Natural killer cell (primary cell): ENCODE measurements around the gene EPHB1. TPM values are rescaled to one million over a fixed set of nuclear protein-coding genes. Genes with fewer than 3 reads are reported as not detected.

ENCODE experiments used
- ATAC-seq, 3 donors: fragments of 150-1000 bp in 2 of 3; fragments of 200-7000 bp in 1 of 3; cut with Tn5 transposase; 1 replicate in 1 of 3; 2 replicates in 2 of 3; pipeline ENCODE4 v1.10.0; 2021; ENCODE audit warnings: mild to moderate bottlenecking in 2 of 3, moderate library complexity in 2 of 3
- DNase-seq, 2 donors: peaks; one replicate each; pipeline versions ENCODE4 v3.0.0 to v3.0.0-alpha.2; 2013 to 2021; ENCODE audit warnings: mixed read lengths in 1 of 2
- H3K27ac ChIP-seq: one replicate; pipeline ENCODE4 v1.5.1; 2013; ENCODE audit warnings: mild to moderate bottlenecking, low read length
- H3K27me3 ChIP-seq: one replicate; pipeline ENCODE4 v1.6.1; 2013; ENCODE audit warnings: low read length; ENCODE audit not compliant: control insufficient read depth, insufficient read depth
- H3K36me3 ChIP-seq: one replicate; pipeline ENCODE4 v1.6.1; 2013; ENCODE audit warnings: low read length; ENCODE audit not compliant: control insufficient read depth, insufficient read depth
- H3K4me1 ChIP-seq: one replicate; pipeline ENCODE4 v1.6.1; 2013; ENCODE audit warnings: low read length; ENCODE audit not compliant: control insufficient read depth, insufficient read depth
- H3K4me3 ChIP-seq: one replicate; pipeline ENCODE4 v1.5.1; 2013; ENCODE audit warnings: low read length
- H3K9me3 ChIP-seq: one replicate; pipeline ENCODE4 v1.6.1; 2013; ENCODE audit warnings: low read length; ENCODE audit not compliant: control insufficient read depth, insufficient read depth
- H3K27ac Mint-ChIP-seq, 2 donors: one replicate each; pipeline ENCODE4 v1.8.0; 2022; ENCODE audit warnings: mild to moderate bottlenecking in 2 of 2, mixed read lengths in 2 of 2, moderate library complexity in 1 of 2
- H3K27me3 Mint-ChIP-seq, 2 donors: one replicate each; pipeline ENCODE4 v1.8.0; 2022; ENCODE audit warnings: low read depth in 2 of 2, mixed read lengths in 2 of 2
- H3K36me3 Mint-ChIP-seq: one replicate; pipeline ENCODE4 v1.8.0; 2022; ENCODE audit warnings: mixed read lengths
- H3K4me1 Mint-ChIP-seq, 2 donors: one replicate each; pipeline ENCODE4 v1.8.0; 2022; ENCODE audit warnings: mixed read lengths in 2 of 2
- H3K4me3 Mint-ChIP-seq: one replicate; pipeline ENCODE4 v1.8.0; 2022; ENCODE audit warnings: mild to moderate bottlenecking, moderate library complexity, mixed read lengths
- H3K9me3 Mint-ChIP-seq, 2 donors: one replicate each; pipeline ENCODE4 v1.8.0; 2022; ENCODE audit warnings: mixed read lengths in 2 of 2
- WGBS: methylation state at CpG from one replicate; pipeline ENCODE4 v1.1.7; 2013; ENCODE audit warnings: missing lambda C conversion rate; ENCODE audit not compliant: insufficient coverage; 5-methylcytosine and 5-hydroxymethylcytosine counted together
- intact Hi-C: fragments of 100-400 bp; cut with micrococcal nuclease; formaldehyde crosslinking; loops from one replicate; pipeline ENCODE4 v1.14.2; 2022
- total RNA-seq, 4 donors: library from RNA; stranded (reverse); fragments of 120-200 nt in 1 of 4; gene quantifications; one replicate each; pipeline versions ENCODE4 v1.2.3 to v1.2.4, GENCODE V29; 2013 to 2022
- TF ChIP-seq, protein P1 (sequence below): fragments of 200-600 bp; IDR thresholded peaks from one replicate; pipeline ENCODE4 v1.8.0; 2022; ENCODE audit warnings: antibody characterized with exemption

The EPHB1 gene
- total RNA-seq, 3 donors from 2014 or later (not counting 1 experiment from before 2014, with no cell fraction given): 0.60 TPM; not detected in 2

DNA sequence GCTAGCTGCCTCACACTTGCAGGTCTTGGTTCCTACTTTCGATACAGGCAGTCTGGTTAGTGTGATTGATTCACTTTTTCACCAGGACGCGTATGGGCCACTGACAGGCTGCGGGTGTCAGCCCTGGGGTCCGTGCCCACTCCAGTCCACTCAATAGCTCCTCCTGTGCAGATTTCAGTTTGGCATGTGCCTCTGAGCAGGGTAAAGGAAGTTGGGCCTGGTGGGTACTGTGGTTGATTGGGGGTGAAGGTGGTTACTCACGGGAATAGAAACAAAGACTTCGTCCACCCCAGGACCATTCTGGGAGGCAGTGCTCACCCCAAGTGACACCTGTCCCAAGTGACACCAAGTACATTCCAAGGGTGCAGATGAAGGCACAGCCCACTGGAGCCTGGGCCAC, 62.3 kb downstream of the EPHB1 start:
- Mint-ChIP-seq H3K4me1 (peaks cover 0 to 8% of the 10 kb centered on the region in 2 donors), H3K27ac (no peak overlapping the region), H3K4me3 (no peak overlapping the region), H3K27me3 (peaks cover 0 to 4% of the 10 kb centered on the region in 2 donors), H3K9me3 (no peaks in the 10 kb centered on the region), H3K36me3 (no peaks in the 10 kb centered on the region)
- no peak for DNase-seq
- no peak overlapping the region for H3K27ac ChIP-seq
- H3K4me1 ChIP-seq: peaks cover 6% of the 10 kb centered on the region
- no peak overlapping the region for H3K4me3 ChIP-seq
- intact Hi-C loops: no loop called here
- no peak for ATAC-seq
- no peaks in the 10 kb centered on the region for H3K27me3 ChIP-seq
- 74% methylated on average over 7 of the region's 7 CpGs for WGBS
- no peaks in the 10 kb centered on the region for H3K36me3 ChIP-seq
- TF ChIP-seq, protein P1, sequence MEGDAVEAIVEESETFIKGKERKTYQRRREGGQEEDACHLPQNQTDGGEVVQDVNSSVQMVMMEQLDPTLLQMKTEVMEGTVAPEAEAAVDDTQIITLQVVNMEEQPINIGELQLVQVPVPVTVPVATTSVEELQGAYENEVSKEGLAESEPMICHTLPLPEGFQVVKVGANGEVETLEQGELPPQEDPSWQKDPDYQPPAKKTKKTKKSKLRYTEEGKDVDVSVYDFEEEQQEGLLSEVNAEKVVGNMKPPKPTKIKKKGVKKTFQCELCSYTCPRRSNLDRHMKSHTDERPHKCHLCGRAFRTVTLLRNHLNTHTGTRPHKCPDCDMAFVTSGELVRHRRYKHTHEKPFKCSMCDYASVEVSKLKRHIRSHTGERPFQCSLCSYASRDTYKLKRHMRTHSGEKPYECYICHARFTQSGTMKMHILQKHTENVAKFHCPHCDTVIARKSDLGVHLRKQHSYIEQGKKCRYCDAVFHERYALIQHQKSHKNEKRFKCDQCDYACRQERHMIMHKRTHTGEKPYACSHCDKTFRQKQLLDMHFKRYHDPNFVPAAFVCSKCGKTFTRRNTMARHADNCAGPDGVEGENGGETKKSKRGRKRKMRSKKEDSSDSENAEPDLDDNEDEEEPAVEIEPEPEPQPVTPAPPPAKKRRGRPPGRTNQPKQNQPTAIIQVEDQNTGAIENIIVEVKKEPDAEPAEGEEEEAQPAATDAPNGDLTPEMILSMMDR: no peak
- no peaks in the 10 kb centered on the region for H3K9me3 ChIP-seq

DNA sequence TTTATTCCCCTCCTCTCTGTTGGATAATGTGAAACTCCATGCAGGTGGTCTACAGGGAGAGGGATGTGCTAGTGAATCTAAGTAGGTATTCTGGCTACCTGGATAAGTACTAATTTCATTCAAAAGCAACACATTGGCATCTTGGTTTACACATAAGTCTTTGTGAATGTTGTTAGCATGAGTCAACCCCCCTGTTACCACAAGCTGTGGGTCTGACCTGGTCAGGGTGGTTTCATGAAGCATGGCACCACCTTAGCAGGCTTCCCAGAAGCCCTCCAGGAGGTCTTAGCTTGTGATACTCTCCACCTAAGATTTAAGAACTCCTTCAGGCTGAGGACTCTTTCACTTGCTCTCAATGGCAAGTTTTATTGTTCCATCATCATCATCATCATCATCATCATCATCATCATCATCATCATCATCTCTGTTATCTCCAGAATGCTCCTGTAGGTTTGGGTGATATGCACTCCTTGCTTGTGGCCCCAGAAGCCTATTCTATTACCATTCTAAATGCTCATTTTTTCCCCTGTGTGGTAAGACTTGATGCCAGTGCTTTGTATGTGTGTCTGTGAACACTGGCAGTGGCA, 62.8 kb downstream of the EPHB1 start:
- H3K4me1 Mint-ChIP-seq: peaks cover 0 to 5% of the 10 kb centered on the region in 2 donors
- H3K9me3 Mint-ChIP-seq: no peaks in the 10 kb centered on the region
- Histone ChIP-seq H3K9me3 (no peaks in the 10 kb centered on the region), H3K36me3 (no peaks in the 10 kb centered on the region), H3K27me3 (no peaks in the 10 kb centered on the region), H3K4me3 (no peak overlapping the region), H3K4me1 (peaks cover 6% of the 10 kb centered on the region), H3K27ac (no peak overlapping the region)
- H3K4me3 Mint-ChIP-seq: no peak overlapping the region
- ATAC-seq (no peak), DNase-seq (no peak)
- peaks cover 0 to 3% of the 10 kb centered on the region in 2 donors for H3K27me3 Mint-ChIP-seq
- TF ChIP-seq, protein P1: no peak
- H3K36me3 Mint-ChIP-seq: no peaks in the 10 kb centered on the region
- no peak overlapping the region for H3K27ac Mint-ChIP-seq
- intact Hi-C loops: no loop called here

DNA sequence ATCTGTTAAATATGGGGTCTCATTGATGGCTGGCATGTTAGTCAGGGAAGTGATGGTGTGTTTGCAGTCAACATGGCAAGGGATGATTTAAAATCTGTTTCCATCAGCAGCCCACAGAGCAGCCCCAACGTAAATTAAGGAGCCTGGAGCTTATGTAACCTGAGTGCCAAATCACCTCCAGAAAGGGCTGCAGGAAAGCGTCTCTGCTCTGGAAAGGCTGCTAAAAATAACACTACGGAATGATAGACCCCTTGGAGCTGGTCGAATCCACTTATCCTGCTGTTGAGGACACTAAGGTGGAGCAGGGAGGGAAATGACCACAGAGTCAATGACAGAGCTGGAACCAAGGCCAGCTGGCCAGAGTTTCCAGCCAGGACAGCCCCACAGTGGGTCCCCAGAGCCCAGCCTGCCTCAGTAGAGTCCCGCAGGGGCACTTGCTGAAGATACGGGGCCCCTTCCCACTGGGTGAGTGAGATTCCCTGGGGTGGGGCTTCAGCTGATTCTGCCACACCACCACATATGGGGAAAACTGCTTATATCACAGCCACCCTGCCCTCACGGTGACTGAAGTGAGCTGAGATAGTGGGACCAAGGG, 63.5 kb downstream of the EPHB1 start:
- no peaks in the 10 kb centered on the region for H3K27me3 Mint-ChIP-seq
- no peak overlapping the region for H3K27ac Mint-ChIP-seq
- ATAC-seq: no peak

More for the DNA sequence above, 63.5 kb downstream of the EPHB1 start:
- no peaks in the 10 kb centered on the region for H3K9me3 Mint-ChIP-seq
- Histone ChIP-seq H3K4me1 (peaks cover 2% of the 10 kb centered on the region), H3K27ac (no peak overlapping the region), H3K27me3 (no peaks in the 10 kb centered on the region), H3K36me3 (no peaks in the 10 kb centered on the region), H3K4me3 (no peak overlapping the region), H3K9me3 (no peaks in the 10 kb centered on the region)
- DNase-seq: no peak
- no peak overlapping the region for H3K4me3 Mint-ChIP-seq
- no peaks in the 10 kb centered on the region for H3K36me3 Mint-ChIP-seq
- no peaks in the 10 kb centered on the region for H3K4me1 Mint-ChIP-seq
- intact Hi-C loops: no loop called here
- 74% methylated on average over 6 of the region's 7 CpGs for WGBS
- TF ChIP-seq, protein P1: no peak
